A673 (cell line): Measurements from ENCODE around the gene OSCAR. TPM values are rescaled to one million over a fixed set of nuclear protein-coding genes. Genes with fewer than 3 reads are reported as not detected.

Source experiments
- BruUV-seq: library from RNA; stranded (reverse); fragments of 400-500 nt; replicated peaks from 2 replicates; lab custom pipeline; 2021; lab: Mats Ljungman, UMichigan
- CTCF ChIA-PET: fragments of 300-600 bp; sonication (Branson Sonifier 250); formaldehyde crosslinking; loops from one replicate; lab custom pipeline; 2022; ENCODE audit warnings: antibody characterized with exemption; lab: Charles Lee
- POLR2A ChIA-PET: fragments of 300-600 bp; sonication (Branson Sonifier 250); formaldehyde crosslinking; loops from one replicate; lab custom pipeline; 2022; ENCODE audit warnings: antibody characterized with exemption; ENCODE audit not compliant: low non-redundant PET; lab: Charles Lee
- DNase-seq: peaks from one replicate; pipeline ENCODE4 v3.0.0-alpha.2; 2015; ENCODE audit warnings: low spot score
- H3K27ac ChIP-seq: fragments of 200-600 bp; sonication (generic); 2 replicates; pipeline ENCODE4 v1.5.1; 2016; ENCODE audit warnings: mixed run types, low read depth, mild to moderate bottlenecking, mixed read lengths, antibody characterized with exemption, low read length; ENCODE audit not compliant: poor library complexity, severe bottlenecking
- H3K27me3 ChIP-seq: fragments of 200-600 bp; sonication (generic); replicated peaks from 2 replicates; pipeline ENCODE4 v1.6.1; 2017; ENCODE audit warnings: mixed run types, low read depth, mild to moderate bottlenecking, mixed read lengths, antibody characterized with exemption, low read length; ENCODE audit not compliant: insufficient read depth, poor library complexity
- H3K36me3 ChIP-seq: fragments of 200-600 bp; sonication (generic); 2 replicates; pipeline ENCODE4 v1.6.1; 2016; ENCODE audit warnings: mixed run types, mild to moderate bottlenecking, mixed read lengths, antibody characterized with exemption, low read length; ENCODE audit not compliant: insufficient read depth, poor library complexity, severe bottlenecking
- H3K4me1 ChIP-seq: fragments of 200-600 bp; sonication (generic); 2 replicates; pipeline ENCODE4 v1.6.1; 2017; ENCODE audit warnings: mixed run types, mild to moderate bottlenecking, mixed read lengths, antibody characterized with exemption, low read length; ENCODE audit not compliant: insufficient read depth, poor library complexity, severe bottlenecking
- H3K4me3 ChIP-seq: fragments of 200-600 bp; sonication (generic); 2 replicates; pipeline ENCODE4 v1.5.1; 2016; ENCODE audit warnings: low read depth, mixed run types, mild to moderate bottlenecking, mixed read lengths, low read length; ENCODE audit not compliant: poor library complexity, severe bottlenecking
- H3K9me3 ChIP-seq: fragments of 200-600 bp; sonication (generic); 2 replicates; pipeline ENCODE4 v1.6.1; 2016; ENCODE audit warnings: mixed run types, low read depth, mild to moderate bottlenecking, mixed read lengths, antibody characterized with exemption, low read length; ENCODE audit not compliant: poor library complexity, severe bottlenecking
- CTCF ChIP-seq: fragments of 300-800, 200-600 bp; sonication (generic); conservative IDR thresholded peaks from 2 replicates; pipeline ENCODE4 v1.5.1; 2017; ENCODE audit warnings: low read depth, mild to moderate bottlenecking, antibody characterized with exemption, low read length, moderate library complexity, mixed read lengths
- EZH2 ChIP-seq: fragments of 200-600 bp; sonication (generic); IDR thresholded peaks from 2 replicates; pipeline ENCODE4 v1.6.1; 2017; ENCODE audit warnings: borderline replicate concordance, low read depth, mild to moderate bottlenecking, mixed read lengths, antibody characterized with exemption, low read length; ENCODE audit not compliant: poor library complexity, severe bottlenecking
- intact Hi-C: fragments of 100-400 bp; cut with micrococcal nuclease; formaldehyde crosslinking; loops from one replicate; pipeline ENCODE4 v1.10.0; 2022; ENCODE audit not compliant: unreplicated experiment
- total RNA-seq: library from RNA; stranded (reverse); gene quantifications from 2 replicates; pipeline ENCODE4 v1.2.3, GENCODE V29; 2021

The OSCAR gene
- total RNA-seq, 1 experiment from 2014 or later: 0.47 TPM

DNA sequence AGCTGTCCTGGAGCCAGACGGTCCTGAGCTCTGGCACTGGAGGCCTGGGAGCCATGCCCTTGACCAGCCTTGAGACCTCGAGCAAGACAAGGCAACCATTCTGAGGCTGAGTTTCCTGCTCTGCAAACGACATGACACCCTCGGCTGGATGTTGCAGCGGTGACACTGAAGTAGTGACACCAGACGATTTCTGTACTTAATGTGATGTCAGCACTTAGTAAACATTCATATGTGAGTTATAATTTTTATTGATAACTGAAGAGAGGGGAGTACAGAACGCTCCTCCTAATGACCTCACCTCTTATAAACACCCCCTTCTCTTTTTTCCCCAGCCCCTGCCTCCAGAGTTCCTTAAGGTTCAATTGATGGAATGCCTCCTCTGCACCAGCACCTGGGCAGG, 7.9 kb upstream of the OSCAR start:
- DNase-seq: no peak
- Histone ChIP-seq H3K4me3 (no peak overlapping the region), H3K4me1 (no peaks in the 10 kb centered on the region), H3K36me3 (peaks cover 55% of the 10 kb centered on the region), H3K27me3 (no peaks in the 10 kb centered on the region), H3K9me3 (no peaks in the 10 kb centered on the region), H3K27ac (no peak overlapping the region)
- BruUV-seq: no TSS peak
- TF ChIP-seq EZH2 (no peak), CTCF (no peak)
- intact Hi-C loops: no loop called here
- POLR2A ChIA-PET: no interaction called here
- CTCF ChIA-PET: no interaction called here

DNA sequence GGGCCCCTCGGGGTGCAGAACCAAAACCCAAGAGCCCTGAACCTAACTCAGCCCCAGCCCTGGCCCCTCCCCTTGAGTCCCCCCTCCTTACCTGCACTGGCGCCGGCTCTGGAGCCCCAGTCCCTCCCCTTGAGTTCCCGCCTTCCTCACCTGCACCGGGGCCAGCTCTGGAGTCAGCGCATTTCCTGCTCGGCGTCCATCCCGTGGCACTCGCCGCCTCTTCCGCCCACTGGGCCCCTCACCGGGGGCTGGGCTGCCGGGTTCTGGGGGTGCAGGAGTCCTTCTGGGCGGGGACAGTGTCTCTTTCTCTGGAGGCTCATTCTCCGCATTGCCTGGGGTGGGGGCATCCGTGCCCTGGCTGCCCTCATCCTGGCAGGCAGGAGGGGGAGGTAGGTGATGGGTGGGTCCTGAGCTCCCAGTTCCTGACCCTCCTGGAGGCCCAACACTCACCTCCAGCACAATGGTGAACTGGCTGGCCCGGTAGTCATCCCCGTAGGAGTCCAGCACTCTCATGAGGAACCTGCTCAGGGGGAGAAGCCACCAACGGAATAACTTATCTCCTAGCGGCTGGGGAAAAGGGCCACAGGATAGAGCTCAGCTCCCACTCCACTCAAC, 7.4 kb upstream of the OSCAR start:
- H3K27ac ChIP-seq: no peak overlapping the region
- no peaks in the 10 kb centered on the region for H3K9me3 ChIP-seq
- H3K4me3 ChIP-seq: no peak overlapping the region
- no peaks in the 10 kb centered on the region for H3K27me3 ChIP-seq
- H3K36me3 ChIP-seq: peaks cover 55% of the 10 kb centered on the region
- intact Hi-C loops: no loop called here
- TF ChIP-seq CTCF: no peak
- no peak for TF ChIP-seq EZH2
- ChIA-PET CTCF (no interaction called here), POLR2A (no interaction called here)
- BruUV-seq: no TSS peak
- H3K4me1 ChIP-seq: no peaks in the 10 kb centered on the region
- DNase-seq: no peak

DNA sequence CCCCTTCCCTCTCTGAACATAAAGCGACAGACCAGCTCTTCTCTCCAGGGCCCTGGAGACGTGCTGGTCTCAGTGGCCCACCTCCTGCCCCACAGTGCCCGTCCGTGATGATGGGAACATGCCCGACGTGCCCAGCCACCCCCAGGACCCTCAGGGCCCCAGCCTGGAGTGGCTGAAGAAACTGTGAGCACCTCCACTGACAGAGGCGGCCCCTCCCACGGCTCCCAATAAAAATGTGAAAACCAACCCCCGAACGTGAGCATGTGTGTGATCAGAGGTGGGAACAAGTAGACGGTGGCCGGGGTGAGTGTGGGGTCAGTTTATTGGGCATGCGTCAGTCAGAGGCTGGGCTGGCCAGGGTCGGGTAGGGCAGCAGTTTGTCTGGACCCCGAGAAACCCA, 6.1 kb upstream of the OSCAR start:
- BruUV-seq: no TSS peak
- Histone ChIP-seq H3K4me3 (no peak overlapping the region), H3K27me3 (no peaks in the 10 kb centered on the region), H3K9me3 (no peaks in the 10 kb centered on the region), H3K27ac (no peak overlapping the region), H3K36me3 (peaks cover 55% of the 10 kb centered on the region), H3K4me1 (no peaks in the 10 kb centered on the region)
- intact Hi-C loops: no loop called here
- TF ChIP-seq CTCF (no peak), EZH2 (no peak)
- CTCF ChIA-PET: no interaction called here
- no peak for DNase-seq
- POLR2A ChIA-PET: no interaction called here
